ENCODE data around the gene CNOT1. TPM values are rescaled to one million over a fixed set of nuclear protein-coding genes. Genes with fewer than 3 reads are reported as not detected.

Gene CNOT1
- total and polyA plus RNA-seq, 10 of the 15 experiments (the other 5 are each of a cell fraction or from before 2014, with no cell fraction given), result 101 to 246 (median 175) TPM

GRCh38 chr16:58471209-58471975 is 158.2 kb downstream of the CNOT1 start:
- RAD21 ChIA-PET (ENCODE audit: unreplicated experiment), result no interaction called here
- intact Hi-C loops (cut with micrococcal nuclease; ENCODE audit: unreplicated experiment) (no loop called here), in situ Hi-C loops (cut with MboI) (no loop called here)
- no peaks in the 10 kb centered on the region for H3K9me3 ChIP-seq (replicated peaks; ENCODE audit: control insufficient read depth, insufficient read depth, low read length)
- no peak for ATAC-seq
- H3K36me3 ChIP-seq (ENCODE audit: control insufficient read depth in 2 of 2, insufficient read depth in 2 of 2, low read length in 1 of 2), result no peaks in the 10 kb centered on the region
- BruUV-seq (replicated peaks), result no TSS peak
- no peak for DNase-seq (ENCODE audit: low read depth, low spot score)
- CTCF ChIA-PET, result no interaction called here
- H3K27ac ChIP-seq (ENCODE audit: control insufficient read depth, insufficient read depth), result no peak overlapping the region
- no peaks in the 10 kb centered on the region for H4K20me1 ChIP-seq (ENCODE audit: control insufficient read depth, insufficient read depth)
- TF ChIP-seq SKIL (IDR thresholded peaks at IDR 0.05; ENCODE audit: low read depth, poor library complexity, severe bottlenecking) (no peak), MEF2A (IDR thresholded peaks at IDR 0.05; ENCODE audit: insufficient read depth, low read depth, low read length) (no peak), CHD2 (IDR thresholded peaks at IDR 0.05; ENCODE audit: borderline replicate concordance, low read depth, low read length) (no peak), KLF5 (IDR thresholded peaks at IDR 0.05; ENCODE audit: partially characterized antibody) (no peak), SMAD5 (IDR thresholded peaks at IDR 0.05; ENCODE audit: low read depth) (no peak), MTA2 (IDR thresholded peaks at IDR 0.05; ENCODE audit: low read depth) (no peak), TBL1XR1 (IDR thresholded peaks at IDR 0.05; ENCODE audit: low read depth, low read length) (no peak), STAT1 (conservative IDR thresholded peaks at IDR 0.05) (no peak), ASH2L (IDR thresholded peaks at IDR 0.05; ENCODE audit: borderline replicate concordance, low read depth) (no peak), TARDBP (IDR thresholded peaks at IDR 0.05; ENCODE audit: borderline replicate concordance) (no peak), ZBED1 (IDR thresholded peaks at IDR 0.05; ENCODE audit: borderline replicate concordance) (no peak), SRF (IDR thresholded peaks at IDR 0.05; ENCODE audit: low read depth in 2 of 2, low read length in 2 of 2) (no peak), SUPT20H (IDR thresholded peaks at IDR 0.05; ENCODE audit: borderline replicate concordance, control insufficient read depth, low read depth, low read length) (no peak), ZNF207 (IDR thresholded peaks at IDR 0.05; ENCODE audit: borderline replicate concordance) (no peak), PML (IDR thresholded peaks at IDR 0.05; ENCODE audit: low read length) (no peak), ZNF217 (IDR thresholded peaks at IDR 0.05) (no peak), DPF2 (IDR thresholded peaks at IDR 0.05) (no peak)
- TF ChIP-seq, protein P1, sequence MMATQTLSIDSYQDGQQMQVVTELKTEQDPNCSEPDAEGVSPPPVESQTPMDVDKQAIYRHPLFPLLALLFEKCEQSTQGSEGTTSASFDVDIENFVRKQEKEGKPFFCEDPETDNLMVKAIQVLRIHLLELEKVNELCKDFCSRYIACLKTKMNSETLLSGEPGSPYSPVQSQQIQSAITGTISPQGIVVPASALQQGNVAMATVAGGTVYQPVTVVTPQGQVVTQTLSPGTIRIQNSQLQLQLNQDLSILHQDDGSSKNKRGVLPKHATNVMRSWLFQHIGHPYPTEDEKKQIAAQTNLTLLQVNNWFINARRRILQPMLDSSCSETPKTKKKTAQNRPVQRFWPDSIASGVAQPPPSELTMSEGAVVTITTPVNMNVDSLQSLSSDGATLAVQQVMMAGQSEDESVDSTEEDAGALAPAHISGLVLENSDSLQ (IDR thresholded peaks at IDR 0.05), result no peak
- H3K4me1 ChIP-seq (ENCODE audit: control insufficient read depth, insufficient read depth, low read length), result no peaks in the 10 kb centered on the region
- SMC1A ChIA-PET (ENCODE audit: uncharacterized antibody, unreplicated experiment), result no interaction called here
- no peak overlapping the region for H3K4me2 ChIP-seq (ENCODE audit: control insufficient read depth, insufficient read depth)
- 18% methylated on average over 10 of the region's 10 CpGs for WGBS (ENCODE audit: insufficient coverage, insufficient replicate concordance, low lambda C conversion rate, missing lambda C conversion rate)
- peaks cover 0 to 4% of the 10 kb centered on the region in 2 experiments; a peak in 2 of 4 replicates for H3K27me3 ChIP-seq (replicated peaks in 1 of 2; ENCODE audit: control insufficient read depth in 2 of 2, insufficient read depth in 2 of 2, low read length in 1 of 2)
- no peak overlapping the region for H2AFZ ChIP-seq (ENCODE audit: control insufficient read depth, low read depth, low read length)
- H3K4me3 ChIP-seq, result no peak overlapping the region
- POLR2A ChIA-PET, result no interaction called here
- H3K79me2 ChIP-seq (ENCODE audit: control insufficient read depth, insufficient read depth, low read length), result no peaks in the 10 kb centered on the region
- FAIRE-seq, result no peak
- no peak overlapping the region for H3K9ac ChIP-seq (ENCODE audit: control insufficient read depth, insufficient read depth, low read length)
